Activated CD8-positive, alpha-beta memory T cell treated with anti-CD3 and anti-CD28 coated beads for 48 hours (primary cell): ENCODE measurements around the gene VCY1B.
"Not testable (repeated sequence)": the region's sequence is repeated elsewhere in the genome, so short reads cannot be mapped to it uniquely, and the experiment has no call there.

ENCODE experiments used
- DNase-seq, 3 experiments: peaks; one replicate each; pipeline ENCODE4 v3.0.0-alpha.2; 2020; ENCODE audit warnings: low read depth in 2 of 3, low spot score in 2 of 3

Gene VCY1B

GRCh38 chrY:14055927-14056326 is at the start of gene VCY1B:
VCY1B (plus strand) TSS chrY:14056227; CDS start chrY:14056290, 63 bp downstream.
- DNase-seq, result not testable (repeated sequence)

- not testable (repeated sequence) for DNase-seq
These were observed 44.1 kb upstream of the VCY1B start for GRCh38 chrY:14011916-14012315.

- DNase-seq, result not testable (repeated sequence)
These were observed 25.6 kb upstream of the VCY1B start for GRCh38 chrY:14030395-14030794.

- no peak for DNase-seq
These were observed 29.9 kb downstream of the VCY1B start for GRCh38 chrY:14085877-14086276.
